Esophagus squamous epithelium (tissue), 4 donors: ENCODE data around the gene GRIK4.

Source experiments
- POLR2A ChIP-seq, 4 donors: fragments of 450-650 bp; IDR thresholded peaks; one replicate each; pipeline ENCODE4 v1.6.1; 2017; ENCODE audit warnings: antibody characterized with exemption in 4 of 4, mild to moderate bottlenecking in 4 of 4, moderate library complexity in 3 of 4
- TF ChIP-seq, protein P1 (sequence below), 6 experiments: fragments of 450-650 bp in 4 of 6; fragments of 200-600 bp in 2 of 6; sonication (generic) in 2 of 6; IDR thresholded peaks; one replicate each; pipeline ENCODE4 v1.5.1; 2016 to 2019; ENCODE audit warnings: antibody characterized with exemption in 6 of 6, mild to moderate bottlenecking in 4 of 6, moderate library complexity in 4 of 6

DNA sequence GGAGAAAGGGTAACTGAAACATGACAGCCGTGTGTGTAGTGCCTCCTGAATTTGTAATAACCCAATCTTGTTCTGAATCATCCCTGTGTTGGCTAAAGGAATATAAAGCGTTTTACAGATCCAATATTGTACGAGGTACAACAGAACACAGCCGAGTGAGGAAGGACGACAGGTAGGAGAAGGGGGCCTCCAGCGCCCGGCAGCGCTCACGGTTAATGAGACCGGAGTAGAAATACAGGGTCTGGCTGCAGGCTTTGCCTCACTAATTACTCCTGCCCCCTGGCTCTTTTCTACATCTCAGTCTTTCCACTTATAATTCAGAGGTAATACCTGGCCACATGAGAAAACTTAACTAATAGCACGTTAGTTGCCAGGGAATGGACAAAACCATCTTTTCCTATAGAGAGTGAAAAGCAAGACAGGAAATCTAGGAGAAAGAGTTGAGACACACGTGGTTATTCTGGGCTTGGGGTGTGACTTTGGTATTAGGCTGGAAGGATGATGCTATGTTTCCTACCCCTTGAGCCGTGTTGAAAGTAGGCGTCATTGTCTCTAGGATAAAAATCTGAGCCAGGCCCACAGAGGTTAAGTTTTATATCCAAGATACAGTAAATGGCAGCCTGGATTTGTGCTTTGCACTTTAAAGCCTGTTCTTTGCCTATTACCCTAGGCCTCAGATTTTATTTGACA lies 54.1 kb downstream of the GRIK4 start:
- TF ChIP-seq, protein P1, sequence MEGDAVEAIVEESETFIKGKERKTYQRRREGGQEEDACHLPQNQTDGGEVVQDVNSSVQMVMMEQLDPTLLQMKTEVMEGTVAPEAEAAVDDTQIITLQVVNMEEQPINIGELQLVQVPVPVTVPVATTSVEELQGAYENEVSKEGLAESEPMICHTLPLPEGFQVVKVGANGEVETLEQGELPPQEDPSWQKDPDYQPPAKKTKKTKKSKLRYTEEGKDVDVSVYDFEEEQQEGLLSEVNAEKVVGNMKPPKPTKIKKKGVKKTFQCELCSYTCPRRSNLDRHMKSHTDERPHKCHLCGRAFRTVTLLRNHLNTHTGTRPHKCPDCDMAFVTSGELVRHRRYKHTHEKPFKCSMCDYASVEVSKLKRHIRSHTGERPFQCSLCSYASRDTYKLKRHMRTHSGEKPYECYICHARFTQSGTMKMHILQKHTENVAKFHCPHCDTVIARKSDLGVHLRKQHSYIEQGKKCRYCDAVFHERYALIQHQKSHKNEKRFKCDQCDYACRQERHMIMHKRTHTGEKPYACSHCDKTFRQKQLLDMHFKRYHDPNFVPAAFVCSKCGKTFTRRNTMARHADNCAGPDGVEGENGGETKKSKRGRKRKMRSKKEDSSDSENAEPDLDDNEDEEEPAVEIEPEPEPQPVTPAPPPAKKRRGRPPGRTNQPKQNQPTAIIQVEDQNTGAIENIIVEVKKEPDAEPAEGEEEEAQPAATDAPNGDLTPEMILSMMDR (IDR thresholded peaks at IDR 0.05) = no peak
- no peak for TF ChIP-seq POLR2A (IDR thresholded peaks at IDR 0.05)
